MG63 (cell line): ENCODE results near the gene TBATA. TPM values are rescaled to one million over a fixed set of nuclear protein-coding genes. Genes with fewer than 3 reads are reported as not detected.

Source experiments
- DNase-seq: peaks from one replicate; pipeline ENCODE4 v3.0.0-alpha.2; 2020
- H3K27me3 ChIP-seq: fragments of 250-450 bp; sonication (Bioruptor Pico); 2 replicates; pipeline ENCODE4 v1.5.1; 2020; ENCODE audit warnings: mild to moderate bottlenecking, moderate library complexity
- H3K36me3 ChIP-seq: fragments of 250-450 bp; sonication (Bioruptor Pico); 2 replicates; pipeline ENCODE4 v1.5.1; 2020; ENCODE audit warnings: mild to moderate bottlenecking, moderate library complexity
- H3K4me3 ChIP-seq: fragments of 250-450 bp; sonication (Bioruptor Pico); 2 replicates; pipeline ENCODE4 v1.5.1; 2020; ENCODE audit warnings: mild to moderate bottlenecking, moderate library complexity
- H3K9me3 ChIP-seq: fragments of 250-450 bp; sonication (Bioruptor Pico); 2 replicates; pipeline ENCODE4 v1.5.1; 2020; ENCODE audit warnings: mild to moderate bottlenecking, moderate library complexity
- total RNA-seq: library from RNA; depleted of rRNA; stranded (reverse); fragments of >200 nt; shearing (Covaris generic); gene quantifications from 2 replicates; pipeline ENCODE4 v1.2.3, GENCODE V29; 2014; ENCODE audit warnings: low replicate concordance

Gene TBATA
- total RNA-seq, 1 experiment from 2014 or later: not detected

GRCh38 chr10:70812814-70813213 lies 27.6 kb upstream of the TBATA start:
- H3K27me3 ChIP-seq: no peaks in the 10 kb centered on the region
- no peak overlapping the region for H3K4me3 ChIP-seq
- H3K9me3 ChIP-seq: no peaks in the 10 kb centered on the region
- no peak for DNase-seq
- peaks cover 10% of the 10 kb centered on the region for H3K36me3 ChIP-seq

- H3K36me3 ChIP-seq: 0 out of 2 replicates have a peak, but pooled peaks cover under 1% of the 10 kb centered on the region
- H3K4me3 ChIP-seq: no peak overlapping the region
- no peaks in the 10 kb centered on the region for H3K9me3 ChIP-seq
- no peaks in the 10 kb centered on the region for H3K27me3 ChIP-seq
- DNase-seq: no peak
Observed at GRCh38 chr10:70811881-70812280, 26.7 kb upstream of the TBATA start.

GRCh38 chr10:70810967-70811366 lies 25.8 kb upstream of the TBATA start:
- H3K9me3 ChIP-seq: no peaks in the 10 kb centered on the region

DNA sequence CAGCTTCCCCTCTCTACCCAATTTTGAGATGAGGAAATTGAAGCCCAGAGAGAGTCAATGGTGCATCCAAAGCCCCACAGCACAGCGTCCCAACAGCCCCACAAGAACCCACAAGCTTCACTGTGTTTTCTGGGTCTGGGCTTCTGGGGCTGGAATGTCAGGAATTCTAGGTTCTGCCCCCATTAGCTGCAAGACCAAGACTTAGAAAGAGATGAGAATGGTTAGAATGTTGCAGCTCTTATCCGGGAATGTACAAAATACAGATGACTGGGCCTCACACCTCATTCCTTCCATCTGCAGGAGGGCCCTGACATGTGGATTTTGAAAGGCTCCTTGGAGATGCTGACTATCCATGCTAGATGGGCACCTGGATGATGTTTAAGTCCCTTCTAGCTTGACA lies 24.5 kb upstream of the TBATA start:
- Histone ChIP-seq H3K9me3 (no peaks in the 10 kb centered on the region), H3K4me3 (no peak overlapping the region), H3K27me3 (no peaks in the 10 kb centered on the region), H3K36me3 (no peaks in the 10 kb centered on the region)
- no peak for DNase-seq

More at GRCh38 chr10:70810967-70811366, 25.8 kb upstream of the TBATA start:
- no peak for DNase-seq
- H3K27me3 ChIP-seq: no peaks in the 10 kb centered on the region
- no peaks in the 10 kb centered on the region for H3K36me3 ChIP-seq
- no peak overlapping the region for H3K4me3 ChIP-seq

GRCh38 chr10:70809011-70809611 lies 23.9 kb upstream of the TBATA start:
- no peak for DNase-seq
- no peak overlapping the region for H3K4me3 ChIP-seq
- no peaks in the 10 kb centered on the region for H3K9me3 ChIP-seq
- no peaks in the 10 kb centered on the region for H3K27me3 ChIP-seq
- H3K36me3 ChIP-seq: no peaks in the 10 kb centered on the region

DNA sequence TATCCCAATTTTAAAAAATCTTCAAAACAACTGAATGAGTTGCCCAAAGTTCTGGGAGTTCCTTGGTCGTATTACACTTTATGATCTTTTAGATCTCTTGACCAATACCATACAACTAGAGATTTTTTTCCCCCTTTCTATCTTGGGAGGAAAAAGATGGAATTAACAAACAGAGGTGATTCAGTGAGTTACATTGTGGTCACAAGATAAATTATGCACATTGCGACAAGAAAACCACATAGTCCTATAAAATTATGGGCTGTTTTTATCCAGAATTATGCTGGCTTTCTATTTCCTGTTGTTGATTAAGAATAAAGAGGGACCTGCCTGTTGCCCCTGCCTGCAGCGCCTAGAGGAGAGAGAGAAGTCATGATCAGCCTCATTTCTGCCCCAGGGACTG lies 22.4 kb upstream of the TBATA start:
- Histone ChIP-seq H3K4me3 (no peak overlapping the region), H3K9me3 (no peaks in the 10 kb centered on the region), H3K36me3 (no peaks in the 10 kb centered on the region), H3K27me3 (no peaks in the 10 kb centered on the region)
- DNase-seq: no peak

GRCh38 chr10:70806841-70807240 lies 21.7 kb upstream of the TBATA start:
- H3K4me3 ChIP-seq: no peak overlapping the region
- H3K27me3 ChIP-seq: no peaks in the 10 kb centered on the region
- DNase-seq: no peak
- H3K9me3 ChIP-seq: no peaks in the 10 kb centered on the region
- no peaks in the 10 kb centered on the region for H3K36me3 ChIP-seq

GRCh38 chr10:70805619-70806215 lies 20.5 kb upstream of the TBATA start:
- no peaks in the 10 kb centered on the region for H3K36me3 ChIP-seq

GRCh38 chr10:70804421-70804808 lies 19.2 kb upstream of the TBATA start:
- Histone ChIP-seq H3K4me3 (no peak overlapping the region), H3K36me3 (no peaks in the 10 kb centered on the region), H3K27me3 (no peaks in the 10 kb centered on the region), H3K9me3 (no peaks in the 10 kb centered on the region)
- DNase-seq: no peak

More at GRCh38 chr10:70805619-70806215, 20.5 kb upstream of the TBATA start:
- Histone ChIP-seq H3K27me3 (no peaks in the 10 kb centered on the region), H3K9me3 (no peaks in the 10 kb centered on the region), H3K4me3 (no peak overlapping the region)
- DNase-seq: no peak

GRCh38 chr10:70803775-70804420 lies 18.7 kb upstream of the TBATA start:
- no peak for DNase-seq
- no peaks in the 10 kb centered on the region for H3K9me3 ChIP-seq

DNA sequence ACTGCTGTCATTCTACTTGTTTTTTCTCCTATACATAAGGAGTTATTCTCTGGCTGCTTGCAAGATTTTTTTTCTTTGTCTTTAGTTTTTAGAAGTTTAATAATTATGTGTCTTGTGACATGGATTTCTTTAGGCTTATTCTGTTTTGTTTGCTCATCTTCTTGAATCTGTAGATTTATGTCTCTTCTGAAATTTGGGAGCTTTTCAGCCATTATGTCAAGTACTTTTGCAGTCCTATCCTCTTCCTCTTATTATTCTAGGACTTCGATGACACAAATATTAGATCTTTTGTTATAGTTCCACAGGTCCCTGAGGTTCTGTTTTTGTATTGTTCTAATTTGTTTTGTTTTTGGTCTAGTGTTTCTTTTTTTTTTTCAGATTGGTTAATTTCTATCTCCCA lies 16.7 kb upstream of the TBATA start:
- H3K36me3 ChIP-seq: no peaks in the 10 kb centered on the region
- no peaks in the 10 kb centered on the region for H3K27me3 ChIP-seq
- no peak for DNase-seq
- H3K4me3 ChIP-seq: no peak overlapping the region
- H3K9me3 ChIP-seq: no peaks in the 10 kb centered on the region

More at GRCh38 chr10:70803775-70804420, 18.7 kb upstream of the TBATA start:
- no peak overlapping the region for H3K4me3 ChIP-seq
- no peaks in the 10 kb centered on the region for H3K36me3 ChIP-seq
- no peaks in the 10 kb centered on the region for H3K27me3 ChIP-seq

GRCh38 chr10:70799124-70799523 lies 13.9 kb upstream of the TBATA start:
- Histone ChIP-seq H3K4me3 (no peak overlapping the region), H3K27me3 (no peaks in the 10 kb centered on the region), H3K9me3 (no peaks in the 10 kb centered on the region), H3K36me3 (no peaks in the 10 kb centered on the region)
- DNase-seq: no peak

GRCh38 chr10:70797840-70798239 lies 12.7 kb upstream of the TBATA start:
- Histone ChIP-seq H3K9me3 (no peaks in the 10 kb centered on the region), H3K27me3 (no peaks in the 10 kb centered on the region), H3K4me3 (no peak overlapping the region), H3K36me3 (no peaks in the 10 kb centered on the region)
- no peak for DNase-seq

- H3K27me3 ChIP-seq: no peaks in the 10 kb centered on the region
- H3K4me3 ChIP-seq: no peak overlapping the region
- no peak for DNase-seq
Observed at GRCh38 chr10:70795613-70796012, 10.4 kb upstream of the TBATA start.

DNA sequence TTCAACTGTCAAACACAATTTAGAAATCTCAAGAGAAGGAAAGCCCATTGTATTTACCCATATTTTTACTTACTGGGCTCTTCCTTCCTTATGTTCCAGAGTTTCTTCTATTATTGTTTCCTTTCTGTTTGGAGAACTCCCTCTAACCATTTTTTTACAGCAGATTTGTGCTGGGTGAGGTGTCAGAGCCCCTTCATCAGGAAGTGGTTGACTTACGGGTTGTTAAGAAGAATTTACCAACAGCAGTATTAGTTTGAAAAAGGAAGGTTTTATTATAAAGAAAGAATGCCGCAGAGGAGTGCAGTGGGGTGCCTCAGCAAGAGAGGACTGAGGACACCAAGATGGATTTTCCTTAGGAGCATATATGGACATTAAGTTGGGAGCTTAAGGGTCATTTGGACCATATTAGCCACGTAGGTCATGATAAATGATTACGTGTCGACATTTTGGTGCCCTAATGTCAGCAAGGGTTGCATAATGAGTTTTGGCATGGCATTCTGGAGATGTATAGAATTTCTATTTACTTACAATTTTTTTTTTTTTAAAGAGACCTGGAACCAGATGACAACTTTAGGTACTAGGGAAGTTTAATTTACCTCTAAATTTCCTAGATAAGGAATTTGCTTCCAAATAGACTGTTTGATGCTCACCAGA lies 6.3 kb upstream of the TBATA start:
- H3K9me3 ChIP-seq: no peaks in the 10 kb centered on the region
- no peak for DNase-seq
- H3K27me3 ChIP-seq: no peaks in the 10 kb centered on the region
- H3K36me3 ChIP-seq: no peaks in the 10 kb centered on the region
- no peak overlapping the region for H3K4me3 ChIP-seq

More at GRCh38 chr10:70795613-70796012, 10.4 kb upstream of the TBATA start:
- no peaks in the 10 kb centered on the region for H3K9me3 ChIP-seq
- no peaks in the 10 kb centered on the region for H3K36me3 ChIP-seq

- no peak for DNase-seq
- Histone ChIP-seq H3K4me3 (no peak overlapping the region), H3K9me3 (no peaks in the 10 kb centered on the region), H3K36me3 (no peaks in the 10 kb centered on the region), H3K27me3 (no peaks in the 10 kb centered on the region)
Observed at GRCh38 chr10:70786799-70787415, 1.7 kb upstream of the TBATA start.

- Histone ChIP-seq H3K9me3 (no peaks in the 10 kb centered on the region), H3K27me3 (no peaks in the 10 kb centered on the region), H3K36me3 (no peaks in the 10 kb centered on the region), H3K4me3 (no peak overlapping the region)
- DNase-seq: no peak
Observed at GRCh38 chr10:70784471-70784870, 706 bp downstream of the TBATA start.
